Psoas muscle (tissue), 8 donors: ENCODE measurements around the gene RABEPK. TPM values are rescaled to one million over a fixed set of nuclear protein-coding genes. Genes with fewer than 3 reads are reported as not detected.
"Not testable (repeated sequence)": the region's sequence is repeated elsewhere in the genome, so short reads cannot be mapped to it uniquely, and the experiment has no call there.

Experiments
- ATAC-seq, 4 donors: fragments of 200-7000 bp; cut with Tn5 transposase; one replicate each; pipeline ENCODE4 v1.9.1; 2020; ENCODE audit warnings: moderate library complexity in 3 of 4, mild to moderate bottlenecking in 2 of 4
- DNase-seq, 2 donors: peaks; one replicate each; pipeline ENCODE4 v3.0.0-alpha.2; 2020
- H3K27ac ChIP-seq: fragments of 200-600 bp; one replicate; pipeline ENCODE4 v1.8.0; 2022
- H3K27me3 ChIP-seq, 3 donors: fragments of 200-600 bp in 1 of 3; one replicate each; pipeline versions ENCODE4 v1.6.1 to v1.8.0; 2013 to 2022; ENCODE audit warnings: low read length in 2 of 3, mild to moderate bottlenecking in 2 of 3, moderate library complexity in 1 of 3; ENCODE audit not compliant: insufficient read depth in 3 of 3
- H3K36me3 ChIP-seq, 2 donors: fragments of 200-600 bp in 1 of 2; one replicate each; pipeline versions ENCODE4 v1.6.1 to v1.8.0; 2013 to 2022; ENCODE audit warnings: low read depth in 1 of 2, mild to moderate bottlenecking in 1 of 2, moderate library complexity in 1 of 2; ENCODE audit not compliant: insufficient read depth in 1 of 2
- H3K4me1 ChIP-seq: fragments of 200-600 bp; one replicate; pipeline ENCODE4 v1.8.0; 2022
- H3K4me3 ChIP-seq: fragments of 200-600 bp; one replicate; pipeline ENCODE4 v1.8.0; 2022; ENCODE audit warnings: mild to moderate bottlenecking
- H3K9me3 ChIP-seq: fragments of 200-600 bp; one replicate; pipeline ENCODE4 v1.8.0; 2022
- CTCF ChIP-seq: fragments of 200-600 bp; IDR thresholded peaks from one replicate; pipeline ENCODE4 v1.8.0; 2022; ENCODE audit warnings: antibody characterized with exemption
- WGBS, 3 donors: extraction: QIAGEN DNeasy Blood & Tissue Kit; methylation state at CpG; one replicate each; pipeline versions ENCODE4 v1.1.6 to v1.1.7; 2013; 5-methylcytosine and 5-hydroxymethylcytosine counted together
- intact Hi-C, 2 donors: fragments of 100-400 bp; cut with DNase I; formaldehyde crosslinking; loops; one replicate each; pipeline versions ENCODE4 v1.11.0 to v1.14.2; 2022
- polyA plus RNA-seq, 3 donors: library from polyadenylated mRNA; stranded (reverse); fragments of 200-250 nt; gene quantifications; one replicate each; pipeline ENCODE4 v1.2.3, GENCODE V29; 2013
- total RNA-seq, 4 donors: library from RNA; stranded (reverse); fragmentation: NEBNext Ultra II Directional in 2 of 4; extraction: Animal tissue kit (Norgen Biotek cat#: 25700) in 2 of 4; gene quantifications; one replicate each; pipeline versions ENCODE4 v1.2.1 to v1.2.4, GENCODE V29; 2021 to 2023
- donor health status: healthy with polysubstance abuse.
- donor health status: DM: no; HTN: no; CAD: no; lungs with moderate emphysema.
- donor health status: Bipolar disorder and iron deficiency.
- donor health status: healthy.
- donor health status: DM: yes; HTN: yes; CAD: no.
- donor health status: DM: no; HTN: no; CAD: no.
- donor health status: DM: no; HTN: no; CAD: no.
- donor health status: DM: yes; HTN: yes; CAD: no.

Gene RABEPK
- total and polyA plus RNA-seq, 7 donors, result 8.8 to 34.5 (median 12.5) TPM

GRCh38 chr9:125233678-125234077 is 33.3 kb downstream of the RABEPK start:
- 37 to 65% (median 41%) methylated on average over 3 of the region's 3 CpGs for WGBS, 3 donors
- intact Hi-C loops, result no loop called here
- TF ChIP-seq CTCF, result no peak
- no peaks in the 10 kb centered on the region for H3K27me3 ChIP-seq
- H3K4me1 ChIP-seq, result peaks cover 39% of the 10 kb centered on the region
- no peak for DNase-seq
- peak overlapping the region; percentile 30 for H3K27ac ChIP-seq
- H3K9me3 ChIP-seq, result no peaks in the 10 kb centered on the region
- H3K36me3 ChIP-seq, result peaks cover 9 to 91% of the 10 kb centered on the region in 2 donors
- ATAC-seq, result peak; percentile 73 to 81 (median 80)
- no peak overlapping the region for H3K4me3 ChIP-seq

- Histone ChIP-seq H3K4me1 (peaks cover 44% of the 10 kb centered on the region), H3K27ac (peak overlapping the region; percentile 30), H3K36me3 (peaks cover 9 to 91% of the 10 kb centered on the region in 2 donors)
- H3K9me3 ChIP-seq, ATAC-seq, intact Hi-C loops, H3K4me3 ChIP-seq, DNase-seq, H3K27me3 ChIP-seq: not testable (repeated sequence)
- WGBS, 3 donors, result 92 to 95% (median 95%) methylated on average over 8 of the region's 8 CpGs
Observed at GRCh38 chr9:125234099-125234498, 33.8 kb downstream of the RABEPK start.

- Histone ChIP-seq H3K27ac (no peak overlapping the region), H3K27me3 (no peaks in the 10 kb centered on the region), H3K4me3 (peak overlapping the region; percentile 95), H3K4me1 (peaks cover 56% of the 10 kb centered on the region), H3K36me3 (peaks cover 8 to 85% of the 10 kb centered on the region in 2 donors), H3K9me3 (no peaks in the 10 kb centered on the region)
- TF ChIP-seq CTCF, result no peak
- ATAC-seq, result no peak
- DNase-seq, result no peak
- 41 to 55% (median 47%) methylated on average over 5 of the region's 5 CpGs for WGBS, 3 donors
- intact Hi-C loops, result no loop called here
Observed at GRCh38 chr9:125235804-125236519, 35.6 kb downstream of the RABEPK start.

GRCh38 chr9:125236520-125237159 is 36.3 kb downstream of the RABEPK start:
- not testable (repeated sequence) for H3K27ac ChIP-seq

GRCh38 chr9:125238127-125238914 is 38.0 kb downstream of the RABEPK start:
- no peak for DNase-seq
- Histone ChIP-seq H3K27me3 (no peaks in the 10 kb centered on the region), H3K36me3 (peaks cover 4 to 68% of the 10 kb centered on the region in 2 donors), H3K4me3 (peak overlapping the region; percentile 95), H3K4me1 (peaks cover 60% of the 10 kb centered on the region), H3K27ac (no peak overlapping the region), H3K9me3 (no peaks in the 10 kb centered on the region)
- intact Hi-C loops, result no loop called here
- 84 to 86% (median 86%) methylated on average over 7 of the region's 7 CpGs for WGBS, 3 donors
- no peak for ATAC-seq
- TF ChIP-seq CTCF, result no peak

More at GRCh38 chr9:125236520-125237159, 36.3 kb downstream of the RABEPK start:
- intact Hi-C loops, H3K27me3 ChIP-seq, DNase-seq, H3K9me3 ChIP-seq, ATAC-seq: not testable (repeated sequence)
- Histone ChIP-seq H3K36me3 (peaks cover 4 to 79% of the 10 kb centered on the region in 2 donors), H3K4me3 (peak overlapping the region; percentile 95), H3K4me1 (peaks cover 56% of the 10 kb centered on the region)
- 70 to 75% (median 71%) methylated on average over 5 of the region's 5 CpGs for WGBS, 3 donors
